Smooth muscle cell (in vitro differentiated cells): ENCODE data around the gene FMN1. TPM values are rescaled to one million over a fixed set of nuclear protein-coding genes. Genes with fewer than 3 reads are reported as not detected.
A peak's percentile ranks its signal among the peaks of the same experiment; 100 is the strongest.

Source experiments
- DNase-seq: peaks from one replicate; lab custom pipeline; 2025; ENCODE audit not compliant: unreplicated experiment; lab: John Stamatoyannopoulos, UW
- H2AFZ ChIP-seq: fragments of 200-600 bp; sonication (generic); 2 replicates; pipeline ENCODE4 v1.6.0; 2016; ENCODE audit warnings: antibody characterized with exemption, low read depth, mild to moderate bottlenecking
- H3F3A ChIP-seq: fragments of 200-600 bp; sonication (generic); 2 replicates; pipeline ENCODE4 v1.6.0; 2017; ENCODE audit warnings: antibody characterized with exemption, low read depth
- H3K27ac ChIP-seq: fragments of 200-600 bp; sonication (generic); 2 replicates; pipeline ENCODE4 v1.5.1; 2016; ENCODE audit warnings: low read depth, mild to moderate bottlenecking
- H3K27me3 ChIP-seq: fragments of 200-600 bp; sonication (generic); 2 replicates; pipeline ENCODE4 v1.6.1; 2016; ENCODE audit warnings: low read depth, mild to moderate bottlenecking
- H3K36me3 ChIP-seq: fragments of 200-600 bp; sonication (generic); 2 replicates; pipeline ENCODE4 v1.5.1; 2016; ENCODE audit warnings: low read depth
- H3K4me1 ChIP-seq: fragments of 200-600 bp; sonication (generic); 2 replicates; pipeline ENCODE4 v1.5.1; 2016; ENCODE audit warnings: low read depth
- H3K4me2 ChIP-seq: fragments of 200-600 bp; sonication (generic); 2 replicates; pipeline ENCODE4 v1.6.0; 2016; ENCODE audit warnings: mild to moderate bottlenecking
- H3K4me3 ChIP-seq: fragments of 200-600 bp; sonication (generic); 2 replicates; pipeline ENCODE4 v1.5.1; 2016; ENCODE audit warnings: mild to moderate bottlenecking
- H3K79me2 ChIP-seq: fragments of 200-600 bp; sonication (generic); 2 replicates; pipeline ENCODE4 v1.6.0; 2016; ENCODE audit warnings: low read depth, mild to moderate bottlenecking
- H3K9ac ChIP-seq: fragments of 200-600 bp; sonication (generic); 2 replicates; pipeline ENCODE4 v1.6.0; 2016; ENCODE audit warnings: low read depth
- H3K9me3 ChIP-seq: fragments of 200-600 bp; sonication (generic); replicated peaks from 2 replicates; pipeline ENCODE4 v1.5.1; 2016; ENCODE audit warnings: low read depth
- H4K20me1 ChIP-seq: fragments of 200-600 bp; sonication (generic); 2 replicates; pipeline ENCODE4 v1.6.0; 2016; ENCODE audit warnings: low read depth
- WGBS: methylation state at CpG from one replicate; pipeline ENCODE4 v1.1.7; 2016; ENCODE audit warnings: low lambda C conversion rate; 5-methylcytosine and 5-hydroxymethylcytosine counted together
- polyA plus RNA-seq: library from polyadenylated mRNA; unstranded; fragments of >200 nt; fragmentation: Nextera tagmentation; extraction: Ambion mirVana; gene quantifications from 2 replicates; pipeline ENCODE4 v1.2.1, GENCODE V29; 2016
- total RNA-seq: library from RNA; depleted of rRNA; stranded (reverse); fragments of >200 nt; gene quantifications from 2 replicates; pipeline ENCODE4 v1.2.3, GENCODE V29; 2014
- TF ChIP-seq, protein P1 (sequence below): fragments of 200-600 bp; sonication (generic); IDR thresholded peaks from 2 replicates; pipeline ENCODE4 v1.5.1; 2017; ENCODE audit warnings: borderline replicate concordance, mild to moderate bottlenecking, antibody characterized with exemption; ENCODE audit not compliant: insufficient read depth, poor library complexity, severe bottlenecking

Gene FMN1
- total and polyA plus RNA-seq, 2 experiments from 2014 or later = 0.08 to 4.0 TPM

DNA sequence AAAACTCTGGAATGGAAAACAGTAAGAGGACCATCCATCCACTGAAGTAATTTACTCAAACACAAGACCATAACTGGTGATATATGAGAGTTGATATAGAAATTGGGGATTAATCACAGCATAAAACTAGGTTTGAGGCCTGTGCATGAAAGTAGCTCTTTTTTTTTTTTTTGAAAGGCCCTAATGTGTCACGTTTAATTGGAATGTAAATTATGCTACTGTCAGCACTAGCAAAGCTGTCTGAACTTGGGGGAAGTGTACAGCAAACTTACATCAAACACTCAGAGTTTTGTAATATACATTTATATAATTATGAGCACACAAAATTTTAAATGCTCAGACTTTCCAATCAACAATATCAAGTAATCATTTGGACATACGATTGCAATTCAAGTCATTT lies 322.6 kb downstream of the FMN1 start:
- H3F3A ChIP-seq = peaks cover 13% of the 10 kb centered on the region
- no peaks in the 10 kb centered on the region for H3K79me2 ChIP-seq
- peak overlapping the region; percentile 76 for H3K27ac ChIP-seq
- H3K9ac ChIP-seq = no peak overlapping the region
- TF ChIP-seq, protein P1, sequence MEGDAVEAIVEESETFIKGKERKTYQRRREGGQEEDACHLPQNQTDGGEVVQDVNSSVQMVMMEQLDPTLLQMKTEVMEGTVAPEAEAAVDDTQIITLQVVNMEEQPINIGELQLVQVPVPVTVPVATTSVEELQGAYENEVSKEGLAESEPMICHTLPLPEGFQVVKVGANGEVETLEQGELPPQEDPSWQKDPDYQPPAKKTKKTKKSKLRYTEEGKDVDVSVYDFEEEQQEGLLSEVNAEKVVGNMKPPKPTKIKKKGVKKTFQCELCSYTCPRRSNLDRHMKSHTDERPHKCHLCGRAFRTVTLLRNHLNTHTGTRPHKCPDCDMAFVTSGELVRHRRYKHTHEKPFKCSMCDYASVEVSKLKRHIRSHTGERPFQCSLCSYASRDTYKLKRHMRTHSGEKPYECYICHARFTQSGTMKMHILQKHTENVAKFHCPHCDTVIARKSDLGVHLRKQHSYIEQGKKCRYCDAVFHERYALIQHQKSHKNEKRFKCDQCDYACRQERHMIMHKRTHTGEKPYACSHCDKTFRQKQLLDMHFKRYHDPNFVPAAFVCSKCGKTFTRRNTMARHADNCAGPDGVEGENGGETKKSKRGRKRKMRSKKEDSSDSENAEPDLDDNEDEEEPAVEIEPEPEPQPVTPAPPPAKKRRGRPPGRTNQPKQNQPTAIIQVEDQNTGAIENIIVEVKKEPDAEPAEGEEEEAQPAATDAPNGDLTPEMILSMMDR = no peak
- H3K36me3 ChIP-seq = no peaks in the 10 kb centered on the region
- 65% methylated on average over 2 of the region's 2 CpGs for WGBS
- H3K4me3 ChIP-seq = no peak overlapping the region
- no peaks in the 10 kb centered on the region for H3K9me3 ChIP-seq
- DNase-seq = no peak
- no peaks in the 10 kb centered on the region for H4K20me1 ChIP-seq
- H3K27me3 ChIP-seq = no peaks in the 10 kb centered on the region
- peaks cover 4% of the 10 kb centered on the region for H3K4me1 ChIP-seq
- H3K4me2 ChIP-seq = no peak overlapping the region
- peak overlapping the region; percentile 15 for H2AFZ ChIP-seq

DNA sequence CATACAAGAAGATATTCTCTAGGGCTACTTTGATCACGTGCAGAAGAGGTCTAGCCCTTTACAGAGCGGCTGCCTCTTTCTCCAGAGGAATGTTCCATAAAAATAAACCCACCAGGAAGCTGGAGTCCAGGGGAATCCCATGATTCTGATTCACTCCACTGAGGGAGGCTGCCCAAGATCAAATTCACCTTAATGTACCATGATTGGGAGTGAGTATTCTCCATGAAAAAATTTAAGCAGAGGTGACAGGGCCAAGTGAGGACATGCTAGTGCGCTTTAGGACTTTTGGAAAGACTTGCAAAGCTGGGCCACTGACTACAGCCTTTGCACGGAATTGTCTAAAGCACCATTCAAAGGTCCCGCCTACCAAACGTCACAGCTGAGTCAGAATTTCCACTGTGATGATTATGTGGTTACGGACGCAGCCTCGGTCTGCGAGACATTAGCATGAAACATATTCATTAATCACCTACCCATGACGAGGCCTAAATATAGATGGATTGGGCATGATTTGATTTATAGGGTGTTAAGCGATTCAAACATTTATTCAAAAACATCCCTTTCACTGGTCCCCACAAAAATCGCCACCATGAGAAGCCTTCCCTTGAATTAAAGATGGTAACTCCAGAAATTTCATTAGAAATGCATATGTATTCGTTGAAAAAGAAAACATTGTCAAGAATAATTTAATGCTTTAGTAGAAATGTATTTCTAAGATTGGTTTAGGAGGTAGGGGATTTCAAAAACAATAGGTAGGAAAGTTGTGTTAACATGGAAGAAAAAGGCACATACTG lies 324.1 kb downstream of the FMN1 start:
- no peaks in the 10 kb centered on the region for H4K20me1 ChIP-seq
- TF ChIP-seq, protein P1 = no peak
- WGBS = 55% methylated on average over 14 of the region's 14 CpGs
- peaks cover 12% of the 10 kb centered on the region for H3K4me1 ChIP-seq
- H2AFZ ChIP-seq = no peak overlapping the region
- no peaks in the 10 kb centered on the region for H3K9me3 ChIP-seq
- H3F3A ChIP-seq = peaks cover 13% of the 10 kb centered on the region
- H3K27me3 ChIP-seq = no peaks in the 10 kb centered on the region
- H3K36me3 ChIP-seq = no peaks in the 10 kb centered on the region
- no peak overlapping the region for H3K4me3 ChIP-seq
- peak overlapping the region; percentile 13 for H3K4me2 ChIP-seq
- no peaks in the 10 kb centered on the region for H3K79me2 ChIP-seq
- peak overlapping the region; percentile 33 for H3K9ac ChIP-seq
- DNase-seq = peak; percentile 22
- peak overlapping the region; percentile 76 for H3K27ac ChIP-seq

DNA sequence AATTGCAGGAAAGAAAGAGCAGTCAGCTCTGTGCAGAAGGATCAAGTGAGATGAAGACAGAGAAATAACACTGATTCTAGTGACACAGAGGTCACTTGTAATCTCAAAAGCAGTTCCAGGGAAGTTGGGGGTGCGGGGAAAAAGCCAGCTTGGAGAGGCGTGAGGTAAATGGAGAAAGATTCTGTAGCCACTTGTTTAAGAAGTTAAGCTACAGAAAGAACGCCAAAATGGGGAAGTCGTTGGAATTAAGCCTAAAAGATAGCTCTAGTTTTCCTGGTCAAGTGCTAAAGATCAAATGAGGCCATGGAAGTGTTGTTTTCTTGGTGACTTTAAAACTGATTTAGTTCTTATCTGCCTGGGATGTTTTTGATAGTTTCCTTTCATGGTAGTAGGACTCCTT lies 324.7 kb downstream of the FMN1 start:
- peak overlapping the region; percentile 76 for H3K27ac ChIP-seq

More for the DNA sequence above, 324.7 kb downstream of the FMN1 start:
- Histone ChIP-seq H3K4me1 (peaks cover 12% of the 10 kb centered on the region), H3K4me3 (no peak overlapping the region), H3K79me2 (no peaks in the 10 kb centered on the region), H4K20me1 (no peaks in the 10 kb centered on the region), H3K9me3 (no peaks in the 10 kb centered on the region), H3F3A (peaks cover 13% of the 10 kb centered on the region), H3K27me3 (no peaks in the 10 kb centered on the region), H3K4me2 (peak overlapping the region; percentile 13), H3K9ac (peak overlapping the region; percentile 33), H3K36me3 (no peaks in the 10 kb centered on the region), H2AFZ (no peak overlapping the region)
- TF ChIP-seq, protein P1 = no peak
- 51% methylated on average over 4 of the region's 4 CpGs for WGBS
- DNase-seq = no peak
